Uterine smooth muscle cell (primary cell): Measurements from ENCODE around the gene PIK3C2B. TPM values are rescaled to one million over a fixed set of nuclear protein-coding genes. Genes with fewer than 3 reads are reported as not detected.

Experiments used
- total RNA-seq: library from RNA; depleted of rRNA; stranded (reverse); fragments of >200 nt; gene quantifications from 2 replicates; pipeline ENCODE4 v1.2.3, GENCODE V29; 2014

The PIK3C2B gene
- 2.0 TPM in 2 replicates for total RNA-seq

GRCh38 chr1:204494281-204495077, at the start of gene PIK3C2B:
TSS of gene PIK3C2B (minus strand) at chr1:204494805. CDS start at chr1:204469802, 25,003 bp downstream.

GRCh38 chr1:204516180-204516879, 21.7 kb upstream of the PIK3C2B start, which contains the start of gene MDM4:
TSS of gene MDM4 (plus strand) at chr1:204516406. CDS start at chr1:204525519, 9,113 bp downstream.

Other genes with a start within 250 kb of the PIK3C2B start
- gene PLEKHA6, start 134.9 kb downstream of the PIK3C2B start, total RNA-seq, result 1.2 and 1.6 TPM in 2 replicates
- gene PPP1R15B, start 83.0 kb downstream of the PIK3C2B start, total RNA-seq, result 29.1 and 33.1 TPM in 2 replicates
- 37.6 and 40.5 TPM in 2 replicates for gene MDM4, start 21.6 kb upstream of the PIK3C2B start, total RNA-seq
- gene LRRN2, start 190.9 kb upstream of the PIK3C2B start, total RNA-seq, result under 0.01 TPM in 1 of 2 replicates, not detected in the other